HG02678 (cell line): ENCODE results near the gene CNTNAP1.
"Not testable (repeated sequence)": the region's sequence is repeated elsewhere in the genome, so short reads cannot be mapped to it uniquely, and the experiment has no call there.

ENCODE experiments used
- ATAC-seq: cut with Tn5 transposase; IDR thresholded peaks from one replicate; pipeline ENCODE4 v1.9.1; 2021; ENCODE audit warnings: mild to moderate bottlenecking, moderate library complexity; ENCODE audit not compliant: unreplicated experiment

The CNTNAP1 gene

DNA sequence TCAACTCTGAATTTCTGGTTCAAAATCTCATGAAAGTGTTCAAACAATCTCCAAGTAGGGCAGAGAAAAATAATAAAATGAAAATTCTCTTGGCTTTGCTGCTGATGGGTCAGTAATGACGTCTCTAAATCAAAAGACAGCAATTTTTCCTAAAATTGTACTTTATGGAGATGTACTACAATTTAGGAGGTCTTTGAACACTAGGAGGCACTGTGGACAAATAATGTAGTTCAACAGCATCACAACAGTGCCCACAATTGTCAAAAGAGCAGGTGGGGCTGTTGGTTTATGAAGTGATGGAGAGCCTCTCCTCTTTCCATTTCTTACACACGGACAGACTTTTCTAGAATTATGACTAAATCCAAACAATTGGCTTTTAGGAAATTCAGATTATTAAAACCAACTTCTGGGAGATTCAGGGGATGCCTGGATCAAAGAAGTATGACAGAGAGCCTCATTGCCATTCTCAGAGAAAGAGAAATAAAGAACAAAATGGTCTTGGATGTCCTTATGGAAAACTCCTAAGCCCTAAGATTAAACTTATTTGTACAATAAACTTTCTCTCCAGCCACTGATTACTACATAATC is 38.8 kb downstream of the CNTNAP1 start:
- ATAC-seq: no peak

DNA sequence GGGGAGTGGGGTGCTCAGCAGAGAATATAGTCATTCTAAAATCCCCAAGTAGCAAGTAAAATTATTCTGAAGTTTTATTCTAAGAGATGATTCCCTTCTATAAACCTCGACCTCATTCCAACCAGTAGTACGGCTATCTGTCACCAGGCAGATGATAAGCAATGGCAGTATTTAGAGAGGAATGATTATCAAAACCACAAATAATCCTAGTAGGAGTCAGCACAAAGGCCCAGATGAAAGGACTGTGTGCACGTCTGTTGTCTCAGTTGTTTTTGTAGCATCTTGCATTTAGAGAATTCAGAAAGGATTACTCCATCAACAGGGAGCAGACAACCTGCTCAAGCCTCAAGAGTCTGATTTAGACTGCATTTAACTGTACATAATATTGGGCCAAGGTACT is 41.3 kb downstream of the CNTNAP1 start:
- no peak for ATAC-seq

DNA sequence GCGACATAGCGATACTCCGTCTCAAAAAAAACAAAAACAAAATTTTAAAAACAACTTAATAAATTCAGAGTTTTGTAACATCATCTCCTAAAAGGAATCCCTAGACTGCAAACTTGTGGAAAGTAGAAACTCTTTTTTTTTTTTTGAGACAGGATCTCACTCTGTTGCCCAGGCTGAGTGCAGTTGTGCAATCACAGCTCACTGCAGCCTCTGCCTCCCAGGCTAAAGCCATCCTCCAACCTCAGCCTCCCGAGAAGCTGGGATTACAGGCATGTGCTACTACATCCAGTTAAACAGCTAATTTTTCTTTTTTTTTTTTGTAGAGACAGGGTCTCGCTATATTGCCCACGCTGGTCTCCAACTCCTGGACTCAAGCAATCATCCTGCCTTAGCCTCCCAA is 42.8 kb downstream of the CNTNAP1 start:
- no peak for ATAC-seq

GRCh38 chr17:42740699-42741098 is 58.4 kb downstream of the CNTNAP1 start:
- ATAC-seq: no peak

DNA sequence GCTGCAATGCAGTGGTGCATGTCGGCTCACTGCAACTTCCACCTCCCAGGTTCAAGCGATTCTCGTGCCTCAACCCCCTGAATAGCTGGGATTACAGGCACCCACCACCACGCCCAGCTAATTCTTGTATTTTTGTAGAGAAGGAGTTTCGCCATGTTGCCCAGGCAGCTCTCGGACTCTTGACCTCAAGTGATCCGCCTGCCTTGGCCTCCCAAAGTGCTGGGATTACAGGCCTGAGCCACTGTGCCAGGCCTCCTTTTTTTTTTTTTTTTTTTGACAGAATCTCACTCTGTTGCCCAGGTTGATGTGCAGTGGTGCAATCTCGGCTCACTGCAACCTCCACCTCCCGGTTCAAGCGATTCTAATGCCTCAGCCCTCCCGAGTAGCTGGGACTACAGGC is 60.6 kb downstream of the CNTNAP1 start:
- not testable (repeated sequence) for ATAC-seq

DNA sequence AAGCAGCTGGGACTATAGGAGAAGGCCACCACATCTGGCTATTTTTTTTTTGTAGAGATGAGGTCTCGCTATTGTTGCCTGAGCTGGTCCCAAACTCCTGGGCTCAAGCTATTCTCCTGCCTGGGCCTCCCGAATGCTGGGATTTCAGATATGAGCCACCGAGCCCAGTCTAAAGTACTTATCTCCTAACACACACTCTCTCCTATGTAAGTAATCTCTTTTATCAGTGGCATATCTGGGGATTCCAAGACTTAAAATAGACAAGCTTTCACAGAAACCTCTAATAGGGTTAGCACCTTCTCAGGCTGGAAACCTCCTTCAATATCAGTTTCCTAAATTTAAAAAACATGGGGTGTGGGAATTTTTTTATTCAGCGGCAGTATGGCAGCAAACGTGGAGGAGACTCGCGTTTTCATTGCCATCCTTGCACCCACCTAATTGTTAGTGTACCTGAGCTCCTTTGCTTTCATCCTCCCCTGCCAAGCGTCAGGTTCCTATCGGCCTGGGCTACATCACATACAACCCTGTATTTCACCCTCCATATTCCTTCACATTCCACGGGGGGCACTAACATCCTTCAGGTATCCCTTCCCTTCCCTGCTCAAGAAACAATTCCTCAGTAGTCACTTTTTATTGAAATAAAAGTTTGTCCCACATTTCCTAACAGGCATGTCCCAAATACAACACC is 61.4 kb downstream of the CNTNAP1 start:
- no peak for ATAC-seq

GRCh38 chr17:42744283-42744805 is 62.0 kb downstream of the CNTNAP1 start:
- ATAC-seq: peak; percentile 49

DNA sequence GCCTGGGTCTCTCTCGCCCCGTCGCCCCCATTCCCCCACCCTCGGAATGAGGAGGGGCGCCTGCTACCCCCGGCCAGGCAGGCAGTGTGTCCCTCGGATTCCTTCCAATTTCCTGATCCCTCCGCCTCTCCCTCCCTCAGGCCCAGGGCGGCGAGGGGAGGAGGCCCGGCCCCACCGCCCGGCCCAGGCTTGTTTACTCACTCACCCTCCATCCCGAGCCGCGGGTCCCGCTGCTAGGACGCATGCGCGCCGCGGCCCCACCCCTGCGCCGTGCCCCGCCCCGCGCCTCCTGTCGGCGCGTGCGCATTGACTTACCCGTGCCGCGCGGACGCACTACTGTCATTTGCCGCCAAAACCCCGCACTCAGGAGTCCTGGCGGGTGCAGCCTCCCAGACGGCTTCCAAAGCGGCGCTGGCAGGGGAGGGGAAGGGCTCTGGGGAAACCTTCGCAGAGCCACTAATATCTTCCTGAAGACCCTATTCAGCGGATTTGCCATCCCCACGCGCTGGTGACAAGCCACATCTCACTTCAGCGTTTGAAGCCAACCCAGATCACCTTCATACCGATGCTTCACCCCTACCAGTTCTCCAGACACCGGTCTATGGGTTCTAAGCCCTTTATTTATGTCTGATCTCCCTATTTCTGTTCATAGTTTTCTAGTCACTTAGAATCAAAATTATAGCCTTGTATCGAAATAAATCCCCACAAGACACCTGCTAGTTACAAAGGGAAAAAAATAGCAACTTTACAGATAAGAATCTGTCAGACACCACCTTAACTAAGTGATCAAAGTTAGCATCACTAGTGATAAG is 62.7 kb downstream of the CNTNAP1 start, which contains the start of gene EZH1:
TSS of gene EZH1 (minus strand) at position 235 of the 812 bp plus-strand sequence. CDS start 16,099 bp downstream, outside the sequence.
- ATAC-seq: peak; percentile 84

GRCh38 chr17:42748202-42748907 is 66.0 kb downstream of the CNTNAP1 start:
- ATAC-seq: no peak

DNA sequence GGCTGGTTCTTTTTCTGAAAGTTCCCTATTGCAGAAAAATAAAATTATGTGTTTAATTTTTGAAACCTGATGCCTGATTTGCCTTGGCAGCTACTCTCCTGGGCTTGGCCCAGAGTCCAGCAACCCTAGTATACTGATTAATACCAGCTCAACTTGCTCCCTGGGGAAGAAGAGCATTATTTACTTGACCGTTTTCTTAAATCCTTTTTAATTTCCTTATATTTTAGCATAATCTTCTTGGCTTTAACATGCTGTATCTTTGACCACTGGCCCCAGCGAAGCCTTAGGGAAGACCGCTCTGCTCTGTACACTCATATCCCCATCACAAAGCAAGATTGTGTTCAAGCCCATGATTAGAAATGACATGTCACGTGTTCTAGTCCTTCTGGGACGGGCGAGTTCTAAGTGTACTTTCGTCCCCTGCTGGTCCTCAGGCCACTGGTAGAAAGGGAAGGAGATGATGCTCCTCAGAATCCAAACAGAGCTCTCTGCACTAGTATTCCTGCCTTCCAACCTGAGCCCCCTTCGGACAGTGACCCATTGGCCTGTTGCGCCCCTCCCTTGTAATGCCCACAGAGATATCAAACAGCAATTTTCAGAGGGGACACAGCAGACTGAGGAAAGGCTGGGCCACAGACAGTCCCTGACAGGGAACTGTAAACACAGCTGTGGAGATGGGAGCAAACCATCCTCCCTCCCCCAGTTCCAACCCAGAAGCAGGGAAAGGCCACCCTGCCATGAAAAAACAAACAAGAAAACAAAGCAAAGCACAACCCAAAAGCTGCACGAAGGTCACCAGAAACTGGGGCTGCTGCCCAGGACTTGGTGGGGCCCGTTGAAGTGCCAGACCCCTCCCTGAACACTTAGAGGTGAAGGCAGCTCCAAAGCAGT is 66.8 kb downstream of the CNTNAP1 start:
- no peak for ATAC-seq
